ENCODE data around the gene PNRC2.
"Not testable (repeated sequence)": the region's sequence is repeated elsewhere in the genome, so short reads cannot be mapped to it uniquely, and the experiment has no call there.

The PNRC2 gene

GRCh38 chr1:23996700-23997229 is 37.1 kb downstream of the PNRC2 start:
- no peak for DNase-seq

- no peak for DNase-seq
These were observed 38.2 kb downstream of the PNRC2 start for GRCh38 chr1:23997812-23998211.

DNA sequence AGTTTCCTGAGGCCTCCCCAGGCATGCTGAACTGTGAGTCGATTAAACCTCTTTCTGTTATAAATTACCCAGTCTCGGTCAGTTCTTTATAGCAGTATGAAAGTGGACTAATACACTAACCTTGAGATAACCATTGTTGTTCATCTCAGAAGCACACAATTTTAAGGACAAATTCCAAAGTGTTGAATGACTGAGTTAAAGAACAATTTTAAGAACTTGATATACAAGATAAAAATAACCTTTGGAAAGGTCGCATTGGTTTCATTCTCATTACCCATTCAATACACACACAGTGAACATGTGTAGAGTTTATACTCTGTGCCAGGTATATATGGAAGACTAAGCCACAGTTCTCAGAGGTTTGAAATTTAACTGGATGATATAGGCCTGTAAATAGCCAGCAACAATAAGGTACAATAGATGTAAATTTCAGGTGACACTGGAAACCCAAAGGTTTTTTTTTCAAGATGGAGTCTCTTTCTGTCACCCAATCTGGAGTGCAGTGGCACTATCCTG is 39.6 kb downstream of the PNRC2 start:
- DNase-seq: no peak

DNA sequence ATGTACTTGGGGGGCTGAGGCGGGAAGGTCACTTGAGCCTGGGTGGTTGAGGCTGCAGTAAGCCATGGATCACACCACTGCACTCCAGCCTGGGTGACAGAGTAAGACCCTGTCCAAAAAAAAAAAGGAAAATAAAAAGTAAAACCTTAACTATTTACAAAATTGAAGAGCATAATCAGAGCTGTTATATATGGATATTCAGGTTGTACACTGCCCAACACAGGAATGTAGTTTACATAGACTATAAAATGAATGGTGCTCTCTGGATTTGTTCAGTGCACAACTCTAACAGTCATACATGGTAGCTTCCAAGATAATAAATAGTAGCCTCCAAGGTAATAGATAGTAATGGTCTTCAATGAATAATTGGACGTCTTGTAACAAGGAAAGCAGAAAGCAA is 43.1 kb downstream of the PNRC2 start:
- DNase-seq: no peak

- DNase-seq: no peak
These were observed 43.8 kb downstream of the PNRC2 start for GRCh38 chr1:24003331-24003972.

DNA sequence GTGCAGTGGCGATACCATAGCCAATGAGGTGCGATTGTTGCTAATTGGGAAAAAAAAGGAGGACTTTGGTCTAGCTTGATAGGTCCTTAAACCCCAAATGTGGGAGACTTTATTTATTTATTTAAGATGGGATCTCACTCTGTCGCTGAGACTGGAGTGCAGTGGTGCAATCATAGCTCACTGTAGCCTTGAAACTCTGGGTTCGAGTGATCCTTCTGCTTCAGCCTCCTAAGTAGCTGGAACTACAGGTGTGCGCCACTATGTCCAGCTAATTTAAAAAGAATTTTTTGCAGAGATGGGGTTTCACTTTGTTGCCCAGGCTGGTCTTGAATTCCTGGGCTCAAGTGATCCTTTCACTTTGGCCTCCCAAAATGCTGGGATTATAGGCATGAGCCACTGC is 44.5 kb downstream of the PNRC2 start:
- no peak for DNase-seq

- no peak for DNase-seq
These were observed 45.5 kb downstream of the PNRC2 start for GRCh38 chr1:24005163-24005562.

- no peak for DNase-seq
These were observed 47.5 kb downstream of the PNRC2 start for GRCh38 chr1:24007079-24007478.

DNA sequence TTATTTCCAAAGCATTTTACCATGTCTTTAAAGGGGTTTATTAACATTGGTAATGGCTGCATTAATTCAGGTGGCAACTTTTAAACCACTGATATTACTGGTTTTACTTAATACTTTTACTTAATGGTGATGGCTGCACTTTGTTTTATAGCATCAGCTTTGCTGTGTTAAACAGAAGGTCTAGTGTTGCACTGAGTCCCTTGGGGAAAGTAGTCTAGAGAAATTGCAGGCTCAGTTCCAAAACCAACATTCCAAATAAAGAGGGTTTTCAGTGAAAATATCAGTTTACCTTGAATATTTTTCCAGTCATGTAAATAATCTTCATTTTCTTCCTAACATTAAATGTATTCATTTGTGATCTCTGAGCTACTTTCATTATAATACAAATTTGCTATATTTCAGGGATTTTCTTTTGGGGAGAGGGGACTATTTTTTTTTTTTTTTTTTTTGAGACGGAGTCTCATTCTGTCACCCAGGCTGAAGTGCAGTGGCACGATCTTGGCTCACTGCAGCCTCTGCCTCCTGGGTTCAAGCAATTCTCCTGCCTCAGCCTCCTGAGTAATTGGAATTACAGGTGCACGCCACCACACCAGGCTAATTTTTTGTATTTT is 49.1 kb downstream of the PNRC2 start:
- not testable (repeated sequence) for DNase-seq

DNA sequence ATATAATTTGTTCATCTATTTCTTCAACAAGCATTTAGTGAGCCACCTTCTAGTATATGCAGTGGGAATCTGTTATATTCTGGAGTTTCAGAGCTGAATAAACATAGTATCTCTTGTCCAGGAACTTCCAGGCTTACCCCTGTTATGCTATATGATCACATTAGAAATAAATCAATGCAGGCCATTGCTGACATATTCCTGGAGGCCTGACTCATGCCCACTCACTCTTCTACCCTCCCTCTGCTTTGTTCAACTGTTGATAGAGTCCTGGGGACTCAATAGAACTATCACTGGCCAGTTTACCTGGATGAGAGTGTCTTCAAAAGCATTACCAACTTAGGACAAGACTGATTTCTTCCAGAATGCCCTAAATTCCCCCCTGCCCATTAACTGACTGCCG is 49.8 kb downstream of the PNRC2 start:
- no peak for DNase-seq

DNA sequence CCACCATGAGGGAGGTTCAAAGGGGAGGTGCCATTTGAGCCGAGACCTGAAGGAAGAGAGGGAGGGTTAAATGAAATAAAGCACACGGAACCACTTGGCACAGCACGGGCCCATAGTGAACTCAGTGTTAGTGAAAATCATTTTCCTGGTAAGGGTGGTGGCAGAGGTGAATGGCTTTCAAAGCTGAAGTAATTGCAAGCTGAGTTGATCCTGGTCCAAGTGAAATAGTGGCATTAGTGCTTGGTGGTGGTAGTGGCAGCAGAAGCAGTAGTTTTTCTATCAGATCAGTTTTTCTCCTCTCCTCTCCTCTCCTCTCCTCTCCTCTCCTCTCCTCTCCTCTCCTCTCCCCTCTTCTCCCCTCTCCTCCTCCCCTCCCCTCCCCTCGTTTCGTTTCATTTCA is 51.0 kb downstream of the PNRC2 start:
- DNase-seq: no peak

DNA sequence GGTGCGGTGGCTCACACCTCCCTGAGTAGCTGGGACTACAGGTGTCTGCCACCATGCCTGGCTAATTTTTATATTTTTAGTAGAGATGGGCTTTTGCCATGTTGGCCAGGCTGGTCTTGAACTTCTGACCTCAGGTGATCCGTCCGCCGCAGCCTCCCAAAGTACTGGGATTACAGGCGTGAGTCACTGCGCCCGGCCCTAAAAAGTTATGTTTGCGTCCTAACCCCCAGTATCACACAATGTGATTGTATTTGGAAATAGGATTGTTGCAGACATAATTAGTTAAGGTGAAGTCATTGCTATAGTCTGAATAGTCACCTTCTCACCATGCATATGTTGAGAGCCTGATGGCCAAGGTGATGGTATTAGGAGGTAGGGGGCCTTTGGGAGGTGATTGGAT is 53.2 kb downstream of the PNRC2 start:
- not testable (repeated sequence) for DNase-seq
